Tibial artery (tissue), 4 donors: ENCODE results near the gene NTRK3.

Experiments used
- DNase-seq, 2 donors: peaks; one replicate each; pipeline ENCODE4 v3.0.0-alpha.2; 2019
- H3K27ac ChIP-seq, 2 donors: fragments of 200-600 bp; sonication (generic) in 1 of 2; 1 replicate in 1 of 2; 2 replicates in 1 of 2; pipeline ENCODE4 v1.5.1; 2018 to 2019; ENCODE audit warnings: mild to moderate bottlenecking in 1 of 2
- H3K27me3 ChIP-seq, 2 donors: fragments of 200-600 bp; sonication (generic) in 1 of 2; one replicate each; pipeline versions ENCODE4 v1.5.1 to v1.6.0; 2016 to 2019
- H3K36me3 ChIP-seq, 3 donors: fragments of 200-600 bp; sonication (generic) in 2 of 3; one replicate each; pipeline ENCODE4 v1.5.1; 2016 to 2019; ENCODE audit warnings: mild to moderate bottlenecking in 2 of 3
- H3K4me1 ChIP-seq, 4 donors: fragments of 200-600 bp; sonication (generic) in 2 of 4; 1 replicate in 3 of 4; 2 replicates in 1 of 4; pipeline ENCODE4 v1.5.1; 2016 to 2019
- H3K4me3 ChIP-seq, 2 donors: fragments of 200-600 bp; sonication (generic) in 1 of 2; 1 replicate in 1 of 2; 2 replicates in 1 of 2; pipeline ENCODE4 v1.5.1; 2018 to 2019; ENCODE audit warnings: mild to moderate bottlenecking in 2 of 2
- H3K9me3 ChIP-seq, 3 donors: fragments of 200-600 bp; sonication (generic) in 1 of 3; one replicate each; pipeline ENCODE4 v1.5.1; 2016 to 2019
- CTCF ChIP-seq, 2 experiments: fragments of 200-600 bp in 1 of 2; fragments of 450-650 bp in 1 of 2; IDR thresholded peaks; one replicate each; pipeline ENCODE4 v1.5.1; 2017 to 2019; ENCODE audit warnings: antibody characterized with exemption in 2 of 2, mild to moderate bottlenecking in 1 of 2, moderate library complexity in 1 of 2
- intact Hi-C: fragments of 100-400 bp; cut with DNase I; formaldehyde crosslinking; loops from one replicate; pipeline ENCODE4 v1.15.0; 2023; ENCODE audit warnings: low total_unique reads

Gene NTRK3

GRCh38 chr15:88219623-88220022 is 36.9 kb downstream of the NTRK3 start:
- Histone ChIP-seq H3K4me3 (no peak overlapping the region), H3K27ac (peak overlapping the region; percentile 16 to 34), H3K36me3 (no peaks in the 10 kb centered on the region), H3K4me1 (peaks cover 0 to 69% (median 36%) of the 10 kb centered on the region in 4 donors), H3K27me3 (no peaks in the 10 kb centered on the region), H3K9me3 (no peaks in the 10 kb centered on the region)
- TF ChIP-seq CTCF (IDR thresholded peaks at IDR 0.05), result no peak
- intact Hi-C loops, result no loop called here
- no peak for DNase-seq

- no peaks in the 10 kb centered on the region for H3K27me3 ChIP-seq
- H3K4me3 ChIP-seq, result no peak overlapping the region
- no peaks in the 10 kb centered on the region for H3K36me3 ChIP-seq
- DNase-seq, result no peak
- peaks cover 0 to 60% (median 35%) of the 10 kb centered on the region in 4 donors for H3K4me1 ChIP-seq
- peak overlapping the region in 1 of 2 donors; percentile 34 for H3K27ac ChIP-seq
- intact Hi-C loops, result no loop called here
- no peaks in the 10 kb centered on the region for H3K9me3 ChIP-seq
- no peak for TF ChIP-seq CTCF (IDR thresholded peaks at IDR 0.05)
These were observed 37.9 kb downstream of the NTRK3 start for GRCh38 chr15:88218557-88219221.

- no peak for DNase-seq
- Histone ChIP-seq H3K27ac (no peak overlapping the region), H3K9me3 (no peaks in the 10 kb centered on the region), H3K36me3 (no peaks in the 10 kb centered on the region), H3K4me1 (peaks cover 0 to 39% (median 23%) of the 10 kb centered on the region in 4 donors), H3K27me3 (no peaks in the 10 kb centered on the region), H3K4me3 (no peak overlapping the region)
- intact Hi-C loops, result no loop called here
- TF ChIP-seq CTCF (IDR thresholded peaks at IDR 0.05), result no peak
These were observed 41.4 kb downstream of the NTRK3 start for GRCh38 chr15:88215066-88215648.

GRCh38 chr15:88209111-88209510 is 47.4 kb downstream of the NTRK3 start:
- intact Hi-C loops, result no loop called here
- TF ChIP-seq CTCF (IDR thresholded peaks at IDR 0.05), result no peak
- no peak for DNase-seq
- no peaks in the 10 kb centered on the region for H3K36me3 ChIP-seq
- H3K27me3 ChIP-seq, result no peaks in the 10 kb centered on the region
- no peak overlapping the region for H3K27ac ChIP-seq
- H3K4me3 ChIP-seq, result no peak overlapping the region
- H3K4me1 ChIP-seq, result peaks cover 0 to 24% (median 1%) of the 10 kb centered on the region in 4 donors
- H3K9me3 ChIP-seq, result no peaks in the 10 kb centered on the region

GRCh38 chr15:88208396-88208795 is 48.1 kb downstream of the NTRK3 start:
- intact Hi-C loops, result no loop called here
- TF ChIP-seq CTCF (IDR thresholded peaks at IDR 0.05), result no peak
- H3K36me3 ChIP-seq, result no peaks in the 10 kb centered on the region
- H3K4me3 ChIP-seq, result no peak overlapping the region
- no peaks in the 10 kb centered on the region for H3K9me3 ChIP-seq
- no peak overlapping the region for H3K27ac ChIP-seq
- H3K4me1 ChIP-seq, result peaks cover 0 to 24% (median 1%) of the 10 kb centered on the region in 4 donors
- no peaks in the 10 kb centered on the region for H3K27me3 ChIP-seq
- DNase-seq, result no peak
